GM19395 (cell line): ENCODE measurements around the gene ZNF101.

Experiments
- ATAC-seq: cut with Tn5 transposase; IDR thresholded peaks from one replicate; pipeline ENCODE4 v1.9.1; 2021; ENCODE audit warnings: mild to moderate bottlenecking, moderate library complexity; ENCODE audit not compliant: unreplicated experiment

ZNF101 gene

GRCh38 chr19:19704836-19705235, 36.2 kb downstream of the ZNF101 start:
- ATAC-seq: no peak

- no peak for ATAC-seq
Measured at GRCh38 chr19:19710506-19710905, 41.9 kb downstream of the ZNF101 start.

- ATAC-seq: no peak
Measured at GRCh38 chr19:19711306-19711933, 42.8 kb downstream of the ZNF101 start.

GRCh38 chr19:19711934-19712828, 43.5 kb downstream of the ZNF101 start:
- no peak for ATAC-seq

- ATAC-seq: no peak
Measured at GRCh38 chr19:19719798-19720197, 51.2 kb downstream of the ZNF101 start.

GRCh38 chr19:19721896-19722295, 53.3 kb downstream of the ZNF101 start:
- no peak for ATAC-seq

- ATAC-seq: peak; percentile 99
Measured at GRCh38 chr19:19732579-19733501, 64.2 kb downstream of the ZNF101 start, which contains the start of gene ZNF14. ZNF14 (minus strand) TSS chr19:19733112; CDS start chr19:19732958, 154 bp downstream.
